HCT116 (cell line): ENCODE data around the gene IL32. TPM values are rescaled to one million over a fixed set of nuclear protein-coding genes. Genes with fewer than 3 reads are reported as not detected.

Experiments
- ATAC-seq: fragments of 200-7000 bp; cut with Tn5 transposase; 2 replicates; pipeline ENCODE4 v1.9.1; 2020; ENCODE audit warnings: mild to moderate bottlenecking, moderate library complexity
- BruUV-seq: library from RNA; stranded (reverse); fragments of 400-500 nt; replicated peaks from 2 replicates; lab custom pipeline; 2021; lab: Mats Ljungman, UMichigan
- CTCF ChIA-PET: fragments of 300-600 bp; sonication (Branson Sonifier 250); formaldehyde crosslinking; loops from one replicate; lab custom pipeline; 2021; ENCODE audit warnings: antibody characterized with exemption; lab: Charles Lee
- POLR2A ChIA-PET: fragments of 300-600, 350-600 bp; sonication (Branson Sonifier 250); formaldehyde crosslinking; loops from one replicate; lab custom pipeline; 2021; ENCODE audit warnings: antibody characterized with exemption; lab: Charles Lee
- RAD21 ChIA-PET, 2 experiments: fragments of 300-600 bp; sonication (Branson Sonifier 250); formaldehyde crosslinking; loops; one replicate each; lab custom pipeline; 2023; ENCODE audit warnings: low total read pairs in 2 of 2; ENCODE audit not compliant: uncharacterized antibody in 2 of 2, unreplicated experiment in 2 of 2, low non-redundant PET in 1 of 2; lab: Charles Lee
- DNase-seq: peaks from one replicate; pipeline ENCODE4 v3.0.0-alpha.2; 2010; ENCODE audit warnings: low read depth, low spot score
- H2AFZ ChIP-seq: fragments of 200-600 bp; shearing (Covaris generic), sonication (generic); 2 replicates; pipeline ENCODE4 v1.6.1; 2017; ENCODE audit warnings: low read depth, mixed run types, mixed read lengths, antibody characterized with exemption, low read length; ENCODE audit not compliant: poor library complexity, severe bottlenecking
- H3K27ac ChIP-seq: 2 replicates; pipeline ENCODE4 v1.5.1; 2012; ENCODE audit warnings: low read depth, low read length
- H3K27me3 ChIP-seq: fragments of 200-600 bp; sonication (generic); 2 replicates; pipeline ENCODE4 v1.6.1; 2016; ENCODE audit warnings: mixed run types, low read length, mixed read lengths; ENCODE audit not compliant: insufficient read depth
- H3K36me3 ChIP-seq, 2 experiments: fragments of 200-500 bp in 1 of 2; fragments of 200-600 bp in 1 of 2; sonication (Bioruptor generic) in 1 of 2; sonication (generic) in 1 of 2; 2 replicates each; pipeline versions ENCODE4 v1.5.1 to v1.6.1; 2014 to 2016; ENCODE audit warnings: low read length in 2 of 2, inconsistent platforms in 1 of 2, mixed read lengths in 1 of 2, mixed run types in 1 of 2; ENCODE audit not compliant: insufficient read depth in 2 of 2, control insufficient read depth in 1 of 2
- H3K4me1 ChIP-seq, 2 experiments: fragments of 200-600 bp in 1 of 2; sonication (generic) in 1 of 2; 2 replicates each; pipeline versions ENCODE4 v1.5.1 to v1.6.1; 2012 to 2017; ENCODE audit warnings: low read length in 2 of 2, inconsistent platforms in 1 of 2, mild to moderate bottlenecking in 1 of 2, mixed read lengths in 1 of 2, mixed run types in 1 of 2, moderate library complexity in 1 of 2; ENCODE audit not compliant: insufficient read depth in 2 of 2, control insufficient read depth in 1 of 2
- H3K4me2 ChIP-seq: fragments of 200-600 bp; sonication (generic); 2 replicates; pipeline ENCODE4 v1.6.1; 2017; ENCODE audit warnings: mixed run types, low read length, mixed read lengths
- H3K4me3 ChIP-seq, 2 experiments: fragments of 200-600 bp in 1 of 2; sonication (generic) in 1 of 2; replicated peaks in 1 of 2; 2 replicates each; pipeline ENCODE4 v1.5.1; 2011 to 2016; ENCODE audit warnings: low read length in 2 of 2, control low read depth in 1 of 2, low read depth in 1 of 2, mild to moderate bottlenecking in 1 of 2, mixed read lengths in 1 of 2, mixed run types in 1 of 2
- H3K79me2 ChIP-seq: fragments of 200-600 bp; sonication (generic); 2 replicates; pipeline ENCODE4 v1.6.1; 2017; ENCODE audit warnings: mild to moderate bottlenecking, mixed run types, low read length, moderate library complexity, mixed read lengths; ENCODE audit not compliant: insufficient read depth
- H3K9ac ChIP-seq: fragments of 200-600 bp; sonication (generic); 2 replicates; pipeline ENCODE4 v1.6.1; 2016; ENCODE audit warnings: low read length, mixed read lengths
- H3K9me2 ChIP-seq: fragments of 200-600 bp; sonication (generic), shearing (Covaris generic); 2 replicates; pipeline ENCODE4 v1.6.1; 2017; ENCODE audit warnings: mixed run types, mild to moderate bottlenecking, moderate library complexity; ENCODE audit not compliant: insufficient read depth
- H3K9me3 ChIP-seq, 2 experiments: fragments of 200-500 bp in 1 of 2; fragments of 200-600 bp in 1 of 2; sonication (Bioruptor generic) in 1 of 2; sonication (generic) in 1 of 2; 2 replicates each; pipeline ENCODE4 v1.6.1; 2014 to 2017; ENCODE audit warnings: low read length in 2 of 2, mixed read lengths in 2 of 2, inconsistent platforms in 1 of 2, low read depth in 1 of 2, mild to moderate bottlenecking in 1 of 2, mixed run types in 1 of 2, moderate library complexity in 1 of 2; ENCODE audit not compliant: control insufficient read depth in 1 of 2, insufficient read depth in 1 of 2
- H4K20me1 ChIP-seq: fragments of 200-600 bp; sonication (generic), shearing (Covaris generic); 2 replicates; pipeline ENCODE4 v1.6.1; 2017; ENCODE audit warnings: mixed run types, mild to moderate bottlenecking, moderate library complexity; ENCODE audit not compliant: insufficient read depth
- ATF3 ChIP-seq: IDR thresholded peaks from 2 replicates; pipeline ENCODE4 v1.6.1; 2012
- CBX3 ChIP-seq: IDR thresholded peaks from 2 replicates; pipeline ENCODE4 v1.6.1; 2012; ENCODE audit warnings: low read depth
- CTCF ChIP-seq, 3 experiments: fragments of 200-600 bp in 1 of 3; sonication (generic) in 1 of 3; IDR thresholded peaks in 2 of 3; conservative IDR thresholded peaks in 1 of 3; 2 replicates each; pipeline ENCODE4 v1.5.1; 2012 to 2017; ENCODE audit warnings: low read depth in 2 of 3, low read length in 2 of 3, antibody characterized with exemption in 1 of 3, borderline replicate concordance in 1 of 3, control low read depth in 1 of 3, mild to moderate bottlenecking in 1 of 3, mixed read lengths in 1 of 3, mixed run types in 1 of 3, moderate library complexity in 1 of 3; ENCODE audit not compliant: insufficient read depth in 1 of 3
- ELF1 ChIP-seq: IDR thresholded peaks from 2 replicates; pipeline ENCODE4 v1.6.1; 2012; ENCODE audit warnings: low read depth, borderline replicate concordance
- EZH2 ChIP-seq: fragments of 200-600 bp; sonication (generic); IDR thresholded peaks from 2 replicates; pipeline ENCODE4 v1.6.1; 2017; ENCODE audit warnings: antibody characterized with exemption, mixed run types
- EZH2phosphoT487 ChIP-seq: fragments of 200-600 bp; IDR thresholded peaks from 2 replicates; pipeline ENCODE4 v1.6.1; 2018; ENCODE audit warnings: antibody characterized with exemption, borderline replicate concordance
- FOSL1 ChIP-seq: IDR thresholded peaks from 2 replicates; pipeline ENCODE4 v1.6.1; 2012; ENCODE audit warnings: low read depth
- JUND ChIP-seq: IDR thresholded peaks from 2 replicates; pipeline ENCODE4 v1.6.1; 2012
- POLR2A ChIP-seq: IDR thresholded peaks from 2 replicates; pipeline ENCODE4 v1.7.0; 2011; ENCODE audit warnings: borderline replicate concordance; ENCODE audit not compliant: insufficient read depth, insufficient read length; ENCODE audit errors: extremely low read depth
- POLR2AphosphoS5 ChIP-seq: IDR thresholded peaks from 2 replicates; pipeline ENCODE4 v1.6.1; 2011; ENCODE audit warnings: mild to moderate bottlenecking, low read depth, low read length, moderate library complexity
- SIN3A ChIP-seq: IDR thresholded peaks from 2 replicates; pipeline ENCODE4 v1.6.1; 2012; ENCODE audit warnings: low read depth
- SRF ChIP-seq: IDR thresholded peaks from 2 replicates; pipeline ENCODE4 v1.6.1; 2012; ENCODE audit warnings: low read depth
- TCF7L2 ChIP-seq: IDR thresholded peaks from 2 replicates; pipeline ENCODE4 v1.7.0; 2011; ENCODE audit warnings: borderline replicate concordance, inconsistent platforms; ENCODE audit not compliant: insufficient read depth, insufficient read length; ENCODE audit errors: extremely low read depth
- ZFX ChIP-seq: fragments of 450-650 bp; IDR thresholded peaks from 2 replicates; pipeline ENCODE4 v1.6.1; 2017
- ZNF274 ChIP-seq: fragments of 200-500 bp; sonication (Bioruptor generic); IDR thresholded peaks from 2 replicates; pipeline ENCODE4 v1.6.1; 2014; ENCODE audit warnings: mild to moderate bottlenecking, low read depth, low read length, inconsistent platforms
- intact Hi-C: fragments of 100-400 bp; cut with micrococcal nuclease; formaldehyde crosslinking; loops from 2 replicates; pipeline ENCODE4 v1.10.0; 2022
- total RNA-seq: library from RNA; stranded (reverse); gene quantifications from one replicate; pipeline ENCODE4 v1.2.1, GENCODE V29; 2021; ENCODE audit not compliant: unreplicated experiment
- TF ChIP-seq, protein P1 (sequence below): IDR thresholded peaks from 2 replicates; pipeline ENCODE4 v1.6.1; 2012
- TF ChIP-seq, protein P2 (sequence below): IDR thresholded peaks from 2 replicates; pipeline ENCODE4 v1.6.1; 2012; ENCODE audit warnings: low read depth

The IL32 gene
- total RNA-seq, 1 experiment from 2014 or later, result 13.7 TPM

GRCh38 chr16:3056336-3057180, 8.9 kb upstream of the IL32 start:
- Histone ChIP-seq H3K9me2 (no peaks in the 10 kb centered on the region), H3K4me3 (no peak overlapping the region), H3K27ac (no peak overlapping the region), H2AFZ (no peak overlapping the region), H3K36me3 (no peaks in the 10 kb centered on the region), H3K9ac (no peak overlapping the region), H3K9me3 (no peaks in the 10 kb centered on the region), H3K4me2 (no peak overlapping the region), H3K4me1 (peaks cover 0 to 23% of the 10 kb centered on the region in 2 experiments; a peak in 3 of 4 replicates), H3K27me3 (no peaks in the 10 kb centered on the region), H4K20me1 (no peaks in the 10 kb centered on the region), H3K79me2 (no peaks in the 10 kb centered on the region)
- RAD21 ChIA-PET, result no interaction called here
- intact Hi-C loops, result loop anchor here (10.0 kb wide), 1 partner anchor 118 kb away; no protein-coding TSS in a partner anchor
- ATAC-seq (no peak), DNase-seq (no peak)
- POLR2A ChIA-PET, result no interaction called here
- no TSS peak for BruUV-seq
- no peak for TF ChIP-seq SRF
- no peak for TF ChIP-seq ATF3
- no peak for TF ChIP-seq SIN3A
- TF ChIP-seq, protein P1, sequence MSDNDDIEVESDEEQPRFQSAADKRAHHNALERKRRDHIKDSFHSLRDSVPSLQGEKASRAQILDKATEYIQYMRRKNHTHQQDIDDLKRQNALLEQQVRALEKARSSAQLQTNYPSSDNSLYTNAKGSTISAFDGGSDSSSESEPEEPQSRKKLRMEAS, result no peak
- no peak for TF ChIP-seq FOSL1
- no peak for TF ChIP-seq ZNF274
- TF ChIP-seq, protein P2, sequence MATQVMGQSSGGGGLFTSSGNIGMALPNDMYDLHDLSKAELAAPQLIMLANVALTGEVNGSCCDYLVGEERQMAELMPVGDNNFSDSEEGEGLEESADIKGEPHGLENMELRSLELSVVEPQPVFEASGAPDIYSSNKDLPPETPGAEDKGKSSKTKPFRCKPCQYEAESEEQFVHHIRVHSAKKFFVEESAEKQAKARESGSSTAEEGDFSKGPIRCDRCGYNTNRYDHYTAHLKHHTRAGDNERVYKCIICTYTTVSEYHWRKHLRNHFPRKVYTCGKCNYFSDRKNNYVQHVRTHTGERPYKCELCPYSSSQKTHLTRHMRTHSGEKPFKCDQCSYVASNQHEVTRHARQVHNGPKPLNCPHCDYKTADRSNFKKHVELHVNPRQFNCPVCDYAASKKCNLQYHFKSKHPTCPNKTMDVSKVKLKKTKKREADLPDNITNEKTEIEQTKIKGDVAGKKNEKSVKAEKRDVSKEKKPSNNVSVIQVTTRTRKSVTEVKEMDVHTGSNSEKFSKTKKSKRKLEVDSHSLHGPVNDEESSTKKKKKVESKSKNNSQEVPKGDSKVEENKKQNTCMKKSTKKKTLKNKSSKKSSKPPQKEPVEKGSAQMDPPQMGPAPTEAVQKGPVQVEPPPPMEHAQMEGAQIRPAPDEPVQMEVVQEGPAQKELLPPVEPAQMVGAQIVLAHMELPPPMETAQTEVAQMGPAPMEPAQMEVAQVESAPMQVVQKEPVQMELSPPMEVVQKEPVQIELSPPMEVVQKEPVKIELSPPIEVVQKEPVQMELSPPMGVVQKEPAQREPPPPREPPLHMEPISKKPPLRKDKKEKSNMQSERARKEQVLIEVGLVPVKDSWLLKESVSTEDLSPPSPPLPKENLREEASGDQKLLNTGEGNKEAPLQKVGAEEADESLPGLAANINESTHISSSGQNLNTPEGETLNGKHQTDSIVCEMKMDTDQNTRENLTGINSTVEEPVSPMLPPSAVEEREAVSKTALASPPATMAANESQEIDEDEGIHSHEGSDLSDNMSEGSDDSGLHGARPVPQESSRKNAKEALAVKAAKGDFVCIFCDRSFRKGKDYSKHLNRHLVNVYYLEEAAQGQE, result no peak
- no peak for TF ChIP-seq JUND
- no peak for TF ChIP-seq CTCF (IDR thresholded peaks at IDR 0.05 in 2 of 3, conservative IDR thresholded peaks at IDR 0.05 in 1 of 3; ENCODE audit: borderline replicate concordance in 1 of 3, insufficient read depth in 1 of 3, low read depth in 2 of 3, low read length in 2 of 3)
- no peak for TF ChIP-seq ZFX
- no peak for TF ChIP-seq ELF1
- no peak for TF ChIP-seq POLR2AphosphoS5
- TF ChIP-seq TCF7L2, result no peak
- TF ChIP-seq POLR2A, result no peak
- no peak for TF ChIP-seq CBX3
- no peak for TF ChIP-seq EZH2
- TF ChIP-seq EZH2phosphoT487, result no peak
- CTCF ChIA-PET, result interaction anchor here (0.6 kb wide), 1 partner anchor 9 kb away, joined by 4 read pairs; no protein-coding TSS in a partner anchor
